Mesendoderm (in vitro differentiated cells): ENCODE data around the gene NGEF.

Experiments used
- DNase-seq: peaks from one replicate; pipeline ENCODE4 v3.0.0; 2013
- H2AK5ac ChIP-seq: 2 replicates; pipeline ENCODE4 v1.6.1; 2013; ENCODE audit warnings: low read length, inconsistent platforms
- H2BK120ac ChIP-seq: 2 replicates; pipeline ENCODE4 v1.6.1; 2013; ENCODE audit warnings: low read depth, mild to moderate bottlenecking, low read length, moderate library complexity, mixed read lengths
- H2BK15ac ChIP-seq: replicated peaks from 2 replicates; pipeline ENCODE4 v1.6.1; 2013; ENCODE audit warnings: low read depth, mild to moderate bottlenecking, moderate library complexity
- H2BK5ac ChIP-seq: 2 replicates; pipeline ENCODE4 v1.6.1; 2013; ENCODE audit warnings: low read length, inconsistent platforms
- H3K18ac ChIP-seq: 2 replicates; pipeline ENCODE4 v1.6.1; 2013; ENCODE audit warnings: mild to moderate bottlenecking, low read length, mixed read lengths
- H3K23ac ChIP-seq: one replicate; pipeline ENCODE4 v1.6.1; 2013; ENCODE audit warnings: low read length
- H3K27ac ChIP-seq: 2 replicates; pipeline ENCODE4 v1.5.1; 2013; ENCODE audit warnings: low read depth, mild to moderate bottlenecking, inconsistent platforms, low read length, moderate library complexity
- H3K27me3 ChIP-seq: 2 replicates; pipeline ENCODE4 v1.6.1; 2013; ENCODE audit warnings: low read length, control low read depth, mild to moderate bottlenecking, inconsistent platforms; ENCODE audit not compliant: insufficient read depth, poor library complexity
- H3K36me3 ChIP-seq: 2 replicates; pipeline ENCODE4 v1.6.1; 2013; ENCODE audit warnings: low read length, inconsistent platforms; ENCODE audit not compliant: control insufficient read depth, insufficient read depth
- H3K4ac ChIP-seq: one replicate; pipeline ENCODE4 v1.6.1; 2013; ENCODE audit warnings: low read depth, mild to moderate bottlenecking, low read length, moderate library complexity
- H3K4me1 ChIP-seq: 2 replicates; pipeline ENCODE4 v1.6.1; 2013; ENCODE audit warnings: low read depth, low read length, inconsistent platforms; ENCODE audit not compliant: control insufficient read depth
- H3K4me2 ChIP-seq: 2 replicates; pipeline ENCODE4 v1.6.1; 2013; ENCODE audit warnings: low read length
- H3K4me3 ChIP-seq: 2 replicates; pipeline ENCODE4 v1.5.1; 2013; ENCODE audit warnings: mild to moderate bottlenecking, low read length
- H3K56ac ChIP-seq: one replicate; pipeline ENCODE4 v1.6.1; 2013; ENCODE audit warnings: low read length
- H3K79me1 ChIP-seq: 2 replicates; pipeline ENCODE4 v1.6.1; 2013; ENCODE audit warnings: low read length, inconsistent platforms
- H3K79me2 ChIP-seq: 2 replicates; pipeline ENCODE4 v1.6.1; 2013; ENCODE audit warnings: mild to moderate bottlenecking, low read length; ENCODE audit not compliant: control insufficient read depth, insufficient read depth
- H3K9ac ChIP-seq: 2 replicates; pipeline ENCODE4 v1.6.1; 2013; ENCODE audit warnings: low read length, inconsistent platforms
- H4K5ac ChIP-seq: one replicate; pipeline ENCODE4 v1.6.1; 2013; ENCODE audit warnings: low read length
- H4K8ac ChIP-seq: one replicate; pipeline ENCODE4 v1.6.1; 2013; ENCODE audit warnings: low read depth, mild to moderate bottlenecking, control low read depth, low read length, moderate library complexity
- WGBS: extraction: QIAGEN DNeasy Blood & Tissue Kit; methylation state at CpG from one replicate; pipeline ENCODE4 v1.1.7; 2013; ENCODE audit warnings: low lambda C conversion rate, missing lambda C conversion rate; ENCODE audit not compliant: insufficient coverage; ENCODE audit errors: extremely low coverage; 5-methylcytosine and 5-hydroxymethylcytosine counted together

The NGEF gene

DNA sequence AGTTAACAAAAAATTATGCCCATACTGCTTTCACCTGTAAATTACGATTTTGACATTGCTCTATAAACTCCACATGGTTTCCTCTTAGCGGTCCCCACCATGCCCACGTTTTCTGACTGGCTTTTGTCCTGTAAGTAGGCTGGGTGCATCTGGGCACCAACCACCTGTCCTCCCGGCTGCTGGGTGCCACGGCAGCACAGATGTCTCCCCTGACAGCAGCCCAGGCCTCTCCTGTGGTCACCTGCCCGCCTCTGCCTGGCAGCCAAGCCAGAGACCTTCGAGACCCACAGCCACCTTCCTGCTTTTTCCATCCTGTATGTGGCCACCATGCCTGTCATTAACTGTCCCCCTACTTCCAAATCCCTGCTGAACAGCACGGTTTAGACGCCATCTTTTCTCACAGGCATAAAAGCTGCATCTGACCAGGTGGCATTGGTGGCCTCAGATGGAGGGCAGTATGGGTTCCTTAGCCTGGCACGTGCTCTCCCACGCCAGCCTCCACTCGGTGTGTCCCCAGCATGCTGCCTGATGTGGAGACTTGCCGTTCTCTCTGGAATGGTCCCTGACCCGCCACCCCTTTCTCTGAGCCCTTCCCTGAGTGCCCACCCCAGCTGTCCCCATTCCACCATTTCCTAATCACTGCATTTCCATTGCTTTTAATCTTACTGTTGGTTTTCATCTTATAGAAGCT is 124.1 kb downstream of the NGEF start:
- no peak overlapping the region for H4K5ac ChIP-seq
- no peak overlapping the region for H3K27ac ChIP-seq
- no peak overlapping the region for H2BK120ac ChIP-seq
- no peaks in the 10 kb centered on the region for H3K79me2 ChIP-seq
- no peak overlapping the region for H4K8ac ChIP-seq
- no peaks in the 10 kb centered on the region for H3K36me3 ChIP-seq
- no peaks in the 10 kb centered on the region for H3K79me1 ChIP-seq
- no peak overlapping the region for H3K18ac ChIP-seq
- WGBS, result no CpG with 5 or more reads among the region's 14 CpGs
- no peak overlapping the region for H3K9ac ChIP-seq
- DNase-seq, result no peak
- H2BK15ac ChIP-seq, result no peak overlapping the region
- H3K4me2 ChIP-seq, result no peak overlapping the region
- no peak overlapping the region for H3K4ac ChIP-seq
- no peak overlapping the region for H2AK5ac ChIP-seq
- H3K4me1 ChIP-seq, result no peaks in the 10 kb centered on the region
- no peak overlapping the region for H3K56ac ChIP-seq
- no peak overlapping the region for H2BK5ac ChIP-seq
- H3K23ac ChIP-seq, result no peak overlapping the region
- no peaks in the 10 kb centered on the region for H3K27me3 ChIP-seq
- no peak overlapping the region for H3K4me3 ChIP-seq

GRCh38 chr2:232888099-232888836 is 124.8 kb downstream of the NGEF start:
- Histone ChIP-seq H4K5ac (no peak overlapping the region), H3K27ac (no peak overlapping the region), H2BK120ac (no peak overlapping the region), H2BK5ac (no peak overlapping the region), H2BK15ac (no peak overlapping the region), H4K8ac (no peak overlapping the region), H3K36me3 (no peaks in the 10 kb centered on the region), H3K4me2 (no peak overlapping the region), H2AK5ac (no peak overlapping the region), H3K4me1 (no peaks in the 10 kb centered on the region), H3K27me3 (no peaks in the 10 kb centered on the region), H3K56ac (no peak overlapping the region), H3K79me2 (no peaks in the 10 kb centered on the region), H3K23ac (no peak overlapping the region), H3K79me1 (no peaks in the 10 kb centered on the region), H3K4ac (no peak overlapping the region), H3K9ac (no peak overlapping the region), H3K4me3 (no peak overlapping the region), H3K18ac (no peak overlapping the region)
- no peak for DNase-seq
- WGBS, result no CpG with 5 or more reads among the region's 21 CpGs

DNA sequence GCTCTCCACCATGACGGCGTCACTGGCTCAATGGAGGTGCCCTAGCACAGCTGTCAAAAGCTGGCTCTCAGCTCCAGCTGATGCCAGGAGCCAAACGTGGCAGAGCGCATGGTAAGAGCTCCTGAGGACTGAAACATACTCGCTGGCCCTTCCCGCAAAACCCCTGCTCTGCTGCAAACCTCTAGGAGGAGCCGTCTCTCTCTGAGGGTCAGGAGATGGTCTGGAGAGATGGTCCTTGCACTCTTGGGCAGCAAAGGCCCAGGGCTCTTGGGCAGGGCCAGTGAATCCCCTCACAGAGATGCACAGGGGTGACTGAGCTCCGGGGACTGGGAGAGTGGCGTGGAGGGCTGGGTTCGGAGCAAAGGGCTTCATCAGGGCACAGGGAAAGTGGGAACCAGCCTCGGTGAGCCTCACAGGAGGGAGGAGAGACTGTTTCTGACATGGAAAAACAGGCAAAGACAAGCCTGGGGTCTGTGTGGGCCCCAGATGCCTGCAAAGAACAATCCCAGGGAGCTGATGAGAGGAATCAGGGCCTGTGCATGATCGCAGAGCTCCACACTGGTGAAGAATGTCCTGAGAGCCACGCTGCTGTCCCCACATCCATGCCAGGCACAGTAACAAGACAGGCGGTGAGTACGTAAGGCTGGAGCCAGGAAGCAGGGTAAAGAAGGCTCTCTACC is 125.7 kb downstream of the NGEF start:
- Histone ChIP-seq H3K4ac (no peak overlapping the region), H3K4me1 (no peaks in the 10 kb centered on the region), H3K79me2 (no peaks in the 10 kb centered on the region), H4K5ac (no peak overlapping the region), H2BK15ac (no peak overlapping the region), H3K56ac (no peak overlapping the region), H2AK5ac (no peak overlapping the region), H3K23ac (no peak overlapping the region), H3K36me3 (no peaks in the 10 kb centered on the region), H3K4me3 (no peak overlapping the region), H3K27me3 (no peaks in the 10 kb centered on the region), H3K79me1 (no peaks in the 10 kb centered on the region), H3K27ac (no peak overlapping the region), H2BK5ac (no peak overlapping the region), H2BK120ac (no peak overlapping the region), H4K8ac (no peak overlapping the region), H3K9ac (no peak overlapping the region), H3K18ac (no peak overlapping the region), H3K4me2 (no peak overlapping the region)
- peak; percentile 55 for DNase-seq
- no CpG with 5 or more reads among the region's 15 CpGs for WGBS

DNA sequence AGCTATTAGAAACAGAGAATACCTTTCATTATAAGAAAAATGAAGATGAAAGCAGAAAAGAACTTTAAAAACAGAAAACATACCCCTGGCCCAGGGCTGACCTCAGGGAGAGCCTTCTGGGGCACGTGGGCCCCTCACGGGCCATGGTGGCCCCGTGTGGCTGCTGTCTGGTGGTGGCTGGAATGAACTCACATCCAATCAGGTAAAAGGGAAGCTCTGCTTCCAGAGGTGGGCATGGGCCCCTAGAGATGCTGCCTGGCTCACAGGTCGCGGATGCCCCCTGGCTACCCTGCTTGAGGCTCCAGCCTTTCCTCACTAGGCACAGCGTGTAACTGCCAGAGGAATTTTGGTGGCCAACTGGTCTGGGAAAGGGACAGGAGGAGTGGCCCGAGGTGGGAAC is 126.4 kb downstream of the NGEF start:
- H3K27ac ChIP-seq, result no peak overlapping the region
- H3K79me2 ChIP-seq, result no peaks in the 10 kb centered on the region
- H4K8ac ChIP-seq, result no peak overlapping the region
- no peak overlapping the region for H2BK15ac ChIP-seq
- no CpG with 5 or more reads among the region's 7 CpGs for WGBS
- no peak overlapping the region for H3K4me2 ChIP-seq
- no peak overlapping the region for H3K18ac ChIP-seq
- H3K27me3 ChIP-seq, result no peaks in the 10 kb centered on the region
- no peak overlapping the region for H3K4ac ChIP-seq
- no peak for DNase-seq
- H3K4me3 ChIP-seq, result no peak overlapping the region
- H3K23ac ChIP-seq, result no peak overlapping the region
- H3K9ac ChIP-seq, result no peak overlapping the region
- no peak overlapping the region for H2BK120ac ChIP-seq
- H3K56ac ChIP-seq, result no peak overlapping the region
- H3K79me1 ChIP-seq, result no peaks in the 10 kb centered on the region
- H2AK5ac ChIP-seq, result no peak overlapping the region
- H3K4me1 ChIP-seq, result no peaks in the 10 kb centered on the region
- H3K36me3 ChIP-seq, result no peaks in the 10 kb centered on the region
- no peak overlapping the region for H4K5ac ChIP-seq
- no peak overlapping the region for H2BK5ac ChIP-seq

- Histone ChIP-seq H3K4me1 (no peaks in the 10 kb centered on the region), H3K27me3 (no peaks in the 10 kb centered on the region), H3K9ac (no peak overlapping the region), H4K8ac (no peak overlapping the region), H3K4me3 (no peak overlapping the region), H2BK15ac (no peak overlapping the region), H3K27ac (no peak overlapping the region), H3K23ac (no peak overlapping the region), H2BK5ac (no peak overlapping the region), H3K18ac (no peak overlapping the region), H2BK120ac (no peak overlapping the region), H3K4me2 (no peak overlapping the region), H3K79me2 (no peaks in the 10 kb centered on the region), H3K4ac (no peak overlapping the region), H3K56ac (no peak overlapping the region), H4K5ac (no peak overlapping the region), H3K36me3 (no peaks in the 10 kb centered on the region), H3K79me1 (no peaks in the 10 kb centered on the region), H2AK5ac (no peak overlapping the region)
- DNase-seq, result no peak
- WGBS, result no CpG with 5 or more reads among the region's 11 CpGs
Observed at GRCh38 chr2:232886176-232886575, 126.9 kb downstream of the NGEF start.
